ENCODE data around the gene TRIM56. TPM values are rescaled to one million over a fixed set of nuclear protein-coding genes. Genes with fewer than 3 reads are reported as not detected.
"Not testable (repeated sequence)": the region's sequence is repeated elsewhere in the genome, so short reads cannot be mapped to it uniquely, and the experiment has no call there.

TRIM56 gene
- total and polyA plus RNA-seq, 9 of the 15 experiments (the other 6 are each of a cell fraction or from before 2014, with no cell fraction given): 2.0 to 29.7 (median 11.6) TPM

DNA sequence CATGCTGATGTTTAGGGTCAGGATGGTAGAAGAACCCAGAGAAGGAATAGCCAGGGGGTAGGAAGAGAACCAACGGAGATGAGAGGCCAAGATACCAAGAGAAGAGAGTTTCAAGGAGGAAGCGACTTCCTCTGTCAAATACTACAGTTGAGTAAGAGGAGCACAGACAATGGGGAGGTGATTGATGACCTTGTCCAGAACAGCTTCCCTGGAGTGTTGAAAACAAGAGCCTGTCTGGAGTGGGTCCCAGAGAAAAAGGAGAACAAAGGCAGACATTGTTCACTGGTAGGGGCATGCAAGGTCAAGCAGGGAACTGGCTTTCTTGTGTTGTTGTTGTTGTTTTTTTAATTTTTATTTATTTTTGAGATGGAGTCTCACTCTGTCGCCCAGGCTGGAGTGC, 9.6 kb upstream of the TRIM56 start (continued):
- TF ChIP-seq, protein P1, sequence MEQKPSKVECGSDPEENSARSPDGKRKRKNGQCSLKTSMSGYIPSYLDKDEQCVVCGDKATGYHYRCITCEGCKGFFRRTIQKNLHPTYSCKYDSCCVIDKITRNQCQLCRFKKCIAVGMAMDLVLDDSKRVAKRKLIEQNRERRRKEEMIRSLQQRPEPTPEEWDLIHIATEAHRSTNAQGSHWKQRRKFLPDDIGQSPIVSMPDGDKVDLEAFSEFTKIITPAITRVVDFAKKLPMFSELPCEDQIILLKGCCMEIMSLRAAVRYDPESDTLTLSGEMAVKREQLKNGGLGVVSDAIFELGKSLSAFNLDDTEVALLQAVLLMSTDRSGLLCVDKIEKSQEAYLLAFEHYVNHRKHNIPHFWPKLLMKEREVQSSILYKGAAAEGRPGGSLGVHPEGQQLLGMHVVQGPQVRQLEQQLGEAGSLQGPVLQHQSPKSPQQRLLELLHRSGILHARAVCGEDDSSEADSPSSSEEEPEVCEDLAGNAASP (IDR thresholded peaks at IDR 0.05): no peak
- TF ChIP-seq ZNF717 (CRISPR knock-in tag; IDR thresholded peaks at IDR 0.05) (no peak), TEAD1 (CRISPR knock-in tag; IDR thresholded peaks at IDR 0.05) (no peak), OTX1 (CRISPR knock-in tag; IDR thresholded peaks at IDR 0.05) (no peak), POLR2B (IDR thresholded peaks at IDR 0.05; ENCODE audit: low read depth, partially characterized antibody) (no peak)

DNA sequence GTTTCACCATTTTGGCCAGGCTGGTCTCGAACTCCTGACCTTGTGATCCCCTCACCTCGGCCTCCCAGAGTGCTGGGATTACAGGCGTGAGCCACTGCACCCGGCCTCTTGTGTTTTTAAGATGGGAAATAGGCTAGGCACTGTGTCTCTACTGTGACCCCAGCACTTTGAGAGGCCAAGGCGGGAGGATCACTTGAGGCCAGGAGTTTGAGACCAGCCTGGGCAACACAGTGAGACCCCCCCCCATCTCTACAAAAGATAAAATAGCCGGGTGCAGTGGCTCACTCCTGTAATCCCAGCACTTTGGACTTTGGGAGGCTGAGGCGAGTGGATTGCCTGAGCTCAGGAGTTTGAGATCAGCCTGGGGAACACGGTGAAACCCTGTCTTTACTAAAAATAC, 9.1 kb upstream of the TRIM56 start:
- intact Hi-C loops (cut with micrococcal nuclease): loop anchor here (5.0 to 10.0 kb wide), 2 partner anchors 179 to 209 kb away; partner anchors contain the start of gene ACHE
- CTCF ChIA-PET (ENCODE audit: low intra/inter-chr PET ratio): interaction anchor here (0.6 to 0.9 kb wide), 2 partner anchors 17 to 180 kb away, joined by 3 to 6 read pairs; no protein-coding TSS in a partner anchor

More for the DNA sequence above, 9.1 kb upstream of the TRIM56 start:
- BruUV-seq (replicated peaks); H3K4me3 ChIP-seq; H3K36me3 ChIP-seq (ENCODE audit: control insufficient read depth, insufficient read depth, low read length); H3K4me2 ChIP-seq (ENCODE audit: insufficient read depth, low read length); DNase-seq (ENCODE audit: extremely low read depth in 1 of 4, low spot score in 3 of 4); H3K4me1 ChIP-seq (replicated peaks in 1 of 2; ENCODE audit: control insufficient read depth in 2 of 2, insufficient read depth in 2 of 2, low read length in 2 of 2); ATAC-seq; H3K9ac ChIP-seq (ENCODE audit: insufficient read depth in 1 of 2, low read depth in 2 of 2, low read length in 2 of 2); H2AFZ ChIP-seq (ENCODE audit: low read depth, low read length); H3K9me3 ChIP-seq (replicated peaks; ENCODE audit: control insufficient read depth, insufficient read depth, low read depth, low read length); in situ Hi-C loops (cut with MboI); POLR2A ChIA-PET; FAIRE-seq; H3K79me2 ChIP-seq (ENCODE audit: control insufficient read depth, insufficient read depth, low read length); H3K9me1 ChIP-seq (ENCODE audit: control insufficient read depth, insufficient read depth, low read length); H3K27ac ChIP-seq (ENCODE audit: extremely low read depth, low read depth, low read length); H4K20me1 ChIP-seq (replicated peaks; ENCODE audit: control insufficient read depth, insufficient read depth, low read length): not testable (repeated sequence)
- peaks cover 9 to 23% of the 10 kb centered on the region in 2 experiments; a peak in 3 of 5 replicates for H3K27me3 ChIP-seq (ENCODE audit: control insufficient read depth in 2 of 2, insufficient read depth in 2 of 2, low read length in 2 of 2)
- WGBS (ENCODE audit: insufficient coverage, low coverage, missing lambda C conversion rate): 25% methylated on average over 8 of the region's 8 CpGs

Measured in K562 (cell line).